MCF 10A (cell line): ENCODE results near the gene ADARB2. TPM values are rescaled to one million over a fixed set of nuclear protein-coding genes. Genes with fewer than 3 reads are reported as not detected.
A peak's percentile ranks its signal among the peaks of the same experiment; 100 is the strongest.

ENCODE experiments used
- BruUV-seq: library from RNA; stranded (reverse); fragments of 400-500 nt; replicated peaks from 2 replicates; lab custom pipeline; 2021; lab: Mats Ljungman, UMichigan
- CTCF ChIA-PET: fragments of 300-600 bp; sonication (Branson Sonifier 250); formaldehyde crosslinking; extraction: SDS; loops from one replicate; lab custom pipeline; 2021; ENCODE audit warnings: antibody characterized with exemption, inconsistent platforms; lab: Yijun Ruan, JAX
- POLR2A ChIA-PET: fragments of 300-600, 350-650 bp; sonication (Branson Sonifier 250); formaldehyde crosslinking; extraction: SDS; loops from one replicate; lab custom pipeline; 2020; ENCODE audit warnings: antibody characterized with exemption, inconsistent platforms; lab: Yijun Ruan, JAX
- DNase-seq: peaks from one replicate; pipeline ENCODE4 v3.0.0-alpha.2; 2018; ENCODE audit not compliant: unreplicated experiment
- H3K27ac Mint-ChIP-seq: one replicate; pipeline ENCODE4 v1.8.0; 2022; ENCODE audit warnings: mild to moderate bottlenecking, low read depth, mixed read lengths; ENCODE audit not compliant: unreplicated experiment
- H3K27me3 Mint-ChIP-seq: one replicate; pipeline ENCODE4 v1.8.0; 2022; ENCODE audit warnings: mixed read lengths; ENCODE audit not compliant: insufficient read depth, unreplicated experiment
- H3K36me3 Mint-ChIP-seq: one replicate; pipeline ENCODE4 v1.8.0; 2022; ENCODE audit warnings: mild to moderate bottlenecking, moderate library complexity, mixed read lengths; ENCODE audit not compliant: insufficient read depth, unreplicated experiment
- H3K4me1 Mint-ChIP-seq: one replicate; pipeline ENCODE4 v1.8.0; 2022; ENCODE audit warnings: mixed read lengths; ENCODE audit not compliant: insufficient read depth, unreplicated experiment
- H3K4me3 Mint-ChIP-seq: one replicate; pipeline ENCODE4 v1.8.0; 2022; ENCODE audit warnings: mild to moderate bottlenecking, moderate library complexity, mixed read lengths; ENCODE audit not compliant: unreplicated experiment
- H3K9me3 Mint-ChIP-seq: one replicate; pipeline ENCODE4 v1.8.0; 2022; ENCODE audit warnings: mixed read lengths; ENCODE audit not compliant: unreplicated experiment
- CTCF ChIP-seq: fragments of 200-600 bp; IDR thresholded peaks from one replicate; pipeline ENCODE4 v1.8.0; 2022; ENCODE audit warnings: antibody characterized with exemption, mild to moderate bottlenecking; ENCODE audit not compliant: unreplicated experiment
- intact Hi-C: fragments of 100-400 bp; cut with micrococcal nuclease; formaldehyde crosslinking; loops from 2 replicates; pipeline ENCODE4 v1.14.1; 2022
- total RNA-seq: library from RNA; stranded (reverse); gene quantifications from 2 replicates; pipeline ENCODE4 v1.2.3, GENCODE V29; 2022

The ADARB2 gene
- total RNA-seq, 1 experiment from 2014 or later: 0.96 TPM

GRCh38 chr10:1309617-1310270 is 427.6 kb downstream of the ADARB2 start:
- intact Hi-C loops: no loop called here
- no peak for TF ChIP-seq CTCF
- Mint-ChIP-seq H3K9me3 (no peaks in the 10 kb centered on the region), H3K4me1 (no peaks in the 10 kb centered on the region), H3K27me3 (no peaks in the 10 kb centered on the region), H3K4me3 (no peak overlapping the region), H3K36me3 (no peaks in the 10 kb centered on the region), H3K27ac (no peak overlapping the region)
- CTCF ChIA-PET: no interaction called here
- POLR2A ChIA-PET: no interaction called here
- no TSS peak for BruUV-seq
- no peak for DNase-seq

GRCh38 chr10:1308962-1309616 is 428.2 kb downstream of the ADARB2 start:
- Mint-ChIP-seq H3K36me3 (no peaks in the 10 kb centered on the region), H3K27ac (no peak overlapping the region), H3K27me3 (no peaks in the 10 kb centered on the region), H3K4me1 (no peaks in the 10 kb centered on the region), H3K9me3 (no peaks in the 10 kb centered on the region), H3K4me3 (no peak overlapping the region)
- ChIA-PET POLR2A (interaction anchor here (0.8 kb wide), 1 partner anchor 813 kb away, joined by 4 read pairs; no protein-coding TSS in a partner anchor), CTCF (interaction anchor here (0.6 kb wide), 1 partner anchor 117 kb away, joined by 3 read pairs; no protein-coding TSS in a partner anchor)
- no TSS peak for BruUV-seq
- TF ChIP-seq CTCF: no peak
- intact Hi-C loops: no loop called here
- no peak for DNase-seq

- Mint-ChIP-seq H3K27ac (no peak overlapping the region), H3K9me3 (no peaks in the 10 kb centered on the region), H3K4me3 (no peak overlapping the region), H3K36me3 (no peaks in the 10 kb centered on the region), H3K4me1 (no peaks in the 10 kb centered on the region), H3K27me3 (no peaks in the 10 kb centered on the region)
- DNase-seq: no peak
- BruUV-seq: no TSS peak
- TF ChIP-seq CTCF: no peak
- ChIA-PET POLR2A (interaction anchor here (0.7 to 0.8 kb wide), 3 partner anchors 18 to 814 kb away, joined by 3 to 4 read pairs (median 3); no protein-coding TSS in a partner anchor), CTCF (interaction anchor here (0.6 kb wide), 1 partner anchor 116 kb away, joined by 3 read pairs; no protein-coding TSS in a partner anchor)
- intact Hi-C loops: no loop called here
Measured at GRCh38 chr10:1308173-1308961, 429.0 kb downstream of the ADARB2 start.

GRCh38 chr10:1301143-1301542 is 436.2 kb downstream of the ADARB2 start:
- peak; percentile 13 for DNase-seq
- no peaks in the 10 kb centered on the region for H3K36me3 Mint-ChIP-seq
- no peaks in the 10 kb centered on the region for H3K4me1 Mint-ChIP-seq
- ChIA-PET POLR2A (no interaction called here), CTCF (no interaction called here)
- no peak overlapping the region for H3K27ac Mint-ChIP-seq
- no peaks in the 10 kb centered on the region for H3K9me3 Mint-ChIP-seq
- H3K27me3 Mint-ChIP-seq: peaks cover 36% of the 10 kb centered on the region
- no peak overlapping the region for H3K4me3 Mint-ChIP-seq
- TF ChIP-seq CTCF: no peak
- intact Hi-C loops: no loop called here
- no TSS peak for BruUV-seq
